GM19193 (cell line): ENCODE results near the gene PUS7.

Experiments used
- POLR2A ChIP-seq: IDR thresholded peaks from 4 replicates; pipeline ENCODE4 v1.6.1; 2011; ENCODE audit not compliant: insufficient read depth, insufficient read length; ENCODE audit errors: extremely low read depth

The PUS7 gene

DNA sequence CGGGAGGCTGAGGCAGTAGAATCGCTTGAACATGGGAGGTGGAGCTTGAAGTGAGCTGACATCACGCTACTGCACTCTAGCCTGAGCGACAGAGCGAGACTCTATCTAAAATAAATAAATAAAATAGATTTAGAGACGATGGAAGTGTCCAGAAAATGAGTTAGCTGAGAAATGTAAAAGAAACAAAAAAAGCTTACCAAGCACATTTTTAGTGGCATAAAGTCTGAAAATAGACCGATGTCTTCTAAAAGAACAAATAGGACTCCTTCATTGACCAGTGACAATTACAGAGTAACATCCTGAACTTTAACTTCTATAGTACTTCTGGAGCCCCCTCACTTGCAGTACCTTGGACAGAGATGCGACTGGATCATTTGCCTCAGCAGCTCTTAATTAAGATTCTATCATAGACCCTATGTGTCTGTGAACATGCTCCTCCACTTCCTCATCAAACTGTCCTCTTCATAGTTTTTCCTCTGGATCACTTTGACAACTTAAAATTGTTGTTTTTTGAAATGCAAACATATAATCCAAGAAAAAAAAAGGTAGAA lies 108.1 kb downstream of the PUS7 start:
- TF ChIP-seq POLR2A, result no peak

DNA sequence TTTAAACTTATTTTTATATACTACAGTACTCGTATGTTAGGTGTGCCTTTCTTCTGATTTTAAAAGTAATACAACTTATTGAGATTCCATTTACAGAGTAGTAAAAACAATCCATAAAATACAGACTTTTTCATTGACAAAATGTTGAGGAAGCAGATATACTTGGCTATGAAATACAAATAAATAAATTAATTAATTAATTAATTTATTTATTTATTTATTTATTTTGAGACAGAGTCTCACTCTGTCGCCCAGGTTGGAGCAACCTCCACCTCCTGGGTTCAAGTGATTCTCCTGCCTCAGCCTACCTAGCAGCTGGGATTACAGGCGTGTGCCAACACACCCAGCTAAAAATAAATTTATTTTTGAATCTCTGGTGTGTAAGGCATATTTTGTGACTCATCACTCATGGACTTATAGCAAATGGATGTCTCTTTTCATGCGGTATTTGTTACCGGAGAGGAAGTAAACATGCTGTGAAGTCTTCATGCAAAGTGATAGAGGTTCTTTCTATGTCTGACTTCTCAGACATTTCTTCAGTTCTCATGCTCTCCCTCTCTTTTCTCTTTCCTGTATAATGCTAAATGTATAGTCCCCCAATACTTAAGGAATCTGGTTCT lies 113.2 kb downstream of the PUS7 start:
- no peak for TF ChIP-seq POLR2A
